Stomach (tissue), 4 donors: ENCODE results near the gene FAM124A.

Experiments used
- CTCF ChIP-seq, 7 experiments: fragments of 450-650 bp in 4 of 7; fragments of 200-600 bp in 3 of 7; sonication (generic) in 3 of 7; IDR thresholded peaks; one replicate each; pipeline ENCODE4 v1.5.1; 2016 to 2019; ENCODE audit warnings: antibody characterized with exemption in 7 of 7, control low read depth in 2 of 7, mild to moderate bottlenecking in 1 of 7
- EP300 ChIP-seq: sonication (generic); formaldehyde crosslinking; IDR thresholded peaks from one replicate; pipeline ENCODE4 v1.6.1; 2017; ENCODE audit warnings: antibody characterized with exemption
- POLR2A ChIP-seq, 4 donors: fragments of 450-650 bp; IDR thresholded peaks; one replicate each; pipeline ENCODE4 v1.6.1; 2016; ENCODE audit warnings: antibody characterized with exemption in 4 of 4, control low read depth in 2 of 4, mild to moderate bottlenecking in 1 of 4, moderate library complexity in 1 of 4
- POLR2AphosphoS5 ChIP-seq, 3 donors: sonication (generic); formaldehyde crosslinking; IDR thresholded peaks; one replicate each; pipeline ENCODE4 v1.6.1; 2016; ENCODE audit warnings: antibody characterized with exemption in 3 of 3

- no peak for TF ChIP-seq CTCF (IDR thresholded peaks at IDR 0.05)
- no peak for TF ChIP-seq POLR2A (IDR thresholded peaks at IDR 0.05)
- TF ChIP-seq POLR2AphosphoS5 (IDR thresholded peaks at IDR 0.05): no peak
- TF ChIP-seq EP300: no peak
Measured at GRCh38 chr13:51331354-51331861, 109.2 kb downstream of the FAM124A start.
